ENCODE results near the gene BCL11A. TPM values are rescaled to one million over a fixed set of nuclear protein-coding genes. Genes with fewer than 3 reads are reported as not detected.

BCL11A gene
- total RNA-seq, 4 donors from 2014 or later: 23.9 to 46.2 (median 33.8) TPM

DNA sequence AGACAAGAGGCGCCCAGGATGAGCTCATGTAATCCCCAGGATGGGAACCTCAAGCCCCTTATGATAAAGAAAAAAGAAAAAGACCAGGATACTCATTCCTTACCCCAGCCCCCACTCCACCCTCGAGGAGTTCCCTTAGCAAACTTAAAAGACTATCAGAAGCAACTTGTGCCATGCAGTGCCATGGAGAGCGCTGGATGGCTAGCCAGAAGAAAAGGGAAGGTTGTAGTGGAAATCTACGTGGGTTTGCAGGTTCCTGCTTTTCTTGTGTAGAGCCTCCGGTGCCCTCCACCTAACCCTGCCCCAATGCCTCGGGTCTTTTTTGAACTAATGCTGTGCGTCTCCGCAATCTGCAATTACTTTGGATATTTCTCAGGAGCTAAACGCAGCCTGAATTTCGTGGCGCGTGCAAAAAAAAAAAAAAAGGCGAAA, 16.2 kb upstream of the BCL11A start:
- no peaks in the 10 kb centered on the region for H3K36me3 ChIP-seq
- H3K27ac ChIP-seq: no peak overlapping the region
- H3K4me1 ChIP-seq: peaks cover 0 to 19% (median 5%) of the 10 kb centered on the region in 3 donors
- H3K9me3 ChIP-seq: no peaks in the 10 kb centered on the region
- H3K27me3 ChIP-seq: peaks cover 0 to 91% (median 14%) of the 10 kb centered on the region in 4 donors
- 6 to 16% methylated on average over 13 of the region's 13 CpGs for WGBS, 2 donors
- intact Hi-C loops (cut with DNase I): no loop called here
- peak overlapping the region in 2 of 4 donors; percentile 18 to 22 for H3K4me3 ChIP-seq
- no peak for DNase-seq
- TF ChIP-seq POLR2A (IDR thresholded peaks at IDR 0.05): no peak
- TF ChIP-seq, protein P1, sequence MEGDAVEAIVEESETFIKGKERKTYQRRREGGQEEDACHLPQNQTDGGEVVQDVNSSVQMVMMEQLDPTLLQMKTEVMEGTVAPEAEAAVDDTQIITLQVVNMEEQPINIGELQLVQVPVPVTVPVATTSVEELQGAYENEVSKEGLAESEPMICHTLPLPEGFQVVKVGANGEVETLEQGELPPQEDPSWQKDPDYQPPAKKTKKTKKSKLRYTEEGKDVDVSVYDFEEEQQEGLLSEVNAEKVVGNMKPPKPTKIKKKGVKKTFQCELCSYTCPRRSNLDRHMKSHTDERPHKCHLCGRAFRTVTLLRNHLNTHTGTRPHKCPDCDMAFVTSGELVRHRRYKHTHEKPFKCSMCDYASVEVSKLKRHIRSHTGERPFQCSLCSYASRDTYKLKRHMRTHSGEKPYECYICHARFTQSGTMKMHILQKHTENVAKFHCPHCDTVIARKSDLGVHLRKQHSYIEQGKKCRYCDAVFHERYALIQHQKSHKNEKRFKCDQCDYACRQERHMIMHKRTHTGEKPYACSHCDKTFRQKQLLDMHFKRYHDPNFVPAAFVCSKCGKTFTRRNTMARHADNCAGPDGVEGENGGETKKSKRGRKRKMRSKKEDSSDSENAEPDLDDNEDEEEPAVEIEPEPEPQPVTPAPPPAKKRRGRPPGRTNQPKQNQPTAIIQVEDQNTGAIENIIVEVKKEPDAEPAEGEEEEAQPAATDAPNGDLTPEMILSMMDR (IDR thresholded peaks at IDR 0.05): no peak

DNA sequence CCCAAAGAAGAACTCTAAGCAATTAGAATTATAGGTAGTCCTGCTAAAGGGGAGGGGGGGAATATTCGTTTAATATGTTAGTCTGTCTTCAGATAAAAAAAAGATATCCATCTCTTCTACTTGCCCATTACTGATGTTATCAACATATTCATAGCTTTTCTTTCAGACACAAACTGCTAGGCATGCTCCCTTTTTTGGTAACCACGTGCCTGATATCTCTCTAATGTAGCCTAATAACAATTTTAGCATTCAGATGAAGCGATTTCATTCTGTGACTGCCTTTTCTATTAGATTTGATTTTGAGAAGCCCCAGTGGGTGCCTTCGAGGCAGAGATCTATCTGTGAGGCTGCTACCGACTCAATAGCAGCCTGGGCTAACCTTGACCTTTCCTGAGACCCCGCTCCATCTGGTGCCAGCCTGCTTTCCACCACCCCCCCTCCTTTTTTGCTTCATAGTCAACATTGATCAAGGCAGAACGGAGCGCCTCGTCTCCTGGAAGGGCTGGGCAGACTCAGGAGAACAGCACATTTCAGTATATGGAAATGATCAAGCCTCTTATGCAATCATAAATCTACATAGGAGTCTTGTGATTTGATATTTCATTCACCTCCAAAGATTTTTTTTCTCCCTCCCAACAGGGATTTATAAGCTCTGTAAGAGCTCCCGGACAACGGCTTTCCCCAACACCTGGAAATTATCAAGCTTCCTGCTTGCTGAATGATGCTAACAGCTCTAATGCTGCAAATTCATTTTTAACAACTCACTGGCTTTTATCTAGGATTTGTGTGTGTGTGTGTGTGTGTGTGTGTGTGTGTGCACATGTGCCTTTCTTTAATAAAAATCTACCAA, 14.7 kb upstream of the BCL11A start:
- H3K9me3 ChIP-seq: no peaks in the 10 kb centered on the region
- no peak for DNase-seq
- H3K27ac ChIP-seq: no peak overlapping the region
- no peak overlapping the region for H3K4me3 ChIP-seq
- 47 to 57% methylated on average over 8 to 11 of the region's 11 CpGs for WGBS, 2 donors
- H3K27me3 ChIP-seq: peaks cover 0 to 98% (median 16%) of the 10 kb centered on the region in 4 donors
- intact Hi-C loops (cut with DNase I): no loop called here
- TF ChIP-seq, protein P1 (IDR thresholded peaks at IDR 0.05): no peak
- no peak for TF ChIP-seq POLR2A (IDR thresholded peaks at IDR 0.05)
- peaks cover 0 to 19% (median 5%) of the 10 kb centered on the region in 3 donors for H3K4me1 ChIP-seq
- H3K36me3 ChIP-seq: no peaks in the 10 kb centered on the region

DNA sequence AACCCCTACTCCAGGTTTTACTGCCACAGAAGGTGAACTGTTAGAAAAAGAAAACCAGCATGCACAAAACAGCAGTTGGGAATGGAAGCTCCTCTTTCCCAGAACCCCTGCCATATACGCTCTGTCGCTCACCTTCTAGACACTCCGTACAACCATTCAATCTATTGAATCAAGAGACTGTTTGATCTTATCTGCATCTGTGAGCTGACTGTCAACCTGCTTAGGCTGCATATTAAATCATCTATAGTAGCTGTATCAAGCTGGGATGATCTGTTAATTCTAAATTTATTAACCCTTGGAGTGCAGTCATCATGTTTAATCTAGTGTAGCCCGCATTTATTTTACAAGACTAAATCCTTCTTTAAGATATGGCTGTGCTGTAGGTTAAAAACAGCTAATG, 13.6 kb upstream of the BCL11A start:
- WGBS, 2 donors: 93 to 95% methylated on average over 4 of the region's 4 CpGs
- TF ChIP-seq, protein P1 (IDR thresholded peaks at IDR 0.05): no peak
- TF ChIP-seq POLR2A (IDR thresholded peaks at IDR 0.05): no peak
- no peak for DNase-seq
- Histone ChIP-seq H3K27me3 (peaks cover 0 to 98% (median 16%) of the 10 kb centered on the region in 4 donors), H3K27ac (no peak overlapping the region), H3K4me3 (no peak overlapping the region), H3K9me3 (no peaks in the 10 kb centered on the region), H3K36me3 (no peaks in the 10 kb centered on the region), H3K4me1 (peaks cover 0 to 19% (median 5%) of the 10 kb centered on the region in 3 donors)
- intact Hi-C loops (cut with DNase I): no loop called here

DNA sequence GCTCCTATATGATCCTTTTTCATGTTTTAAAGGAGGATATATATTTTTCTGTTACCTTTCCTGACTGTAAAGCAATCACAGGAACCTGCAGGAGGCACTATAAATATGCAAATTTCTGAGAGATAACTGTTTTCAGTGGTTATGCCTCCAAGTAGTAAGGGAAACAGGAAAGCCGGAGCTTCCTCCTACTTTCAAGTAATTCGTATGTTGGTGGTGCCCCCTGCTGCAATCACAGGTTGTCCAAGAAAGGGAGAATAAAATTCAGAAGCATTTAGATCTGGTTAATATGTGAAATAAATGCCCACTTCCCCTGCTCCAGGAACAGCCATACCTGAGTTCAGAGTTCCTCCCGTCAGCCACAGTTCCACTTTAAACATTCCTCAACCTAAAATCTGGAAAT, 12.0 kb upstream of the BCL11A start:
- Histone ChIP-seq H3K4me1 (peaks cover 0 to 18% (median 5%) of the 10 kb centered on the region in 3 donors), H3K36me3 (no peaks in the 10 kb centered on the region), H3K27ac (no peak overlapping the region), H3K27me3 (peaks cover 0 to 90% (median 10%) of the 10 kb centered on the region in 4 donors), H3K4me3 (no peak overlapping the region), H3K9me3 (no peaks in the 10 kb centered on the region)
- TF ChIP-seq, protein P1 (IDR thresholded peaks at IDR 0.05): peak in 5 of 6 experiments; percentile 9 to 28 (median 19)
- no peak for TF ChIP-seq POLR2A (IDR thresholded peaks at IDR 0.05)
- DNase-seq: no peak
- WGBS, 2 donors: 13 to 16% methylated on average over 3 of the region's 3 CpGs
- intact Hi-C loops (cut with DNase I): no loop called here

All from esophagus squamous epithelium (tissue), 5 donors.